ENCODE data around the gene CDCA3.

CDCA3 gene

DNA sequence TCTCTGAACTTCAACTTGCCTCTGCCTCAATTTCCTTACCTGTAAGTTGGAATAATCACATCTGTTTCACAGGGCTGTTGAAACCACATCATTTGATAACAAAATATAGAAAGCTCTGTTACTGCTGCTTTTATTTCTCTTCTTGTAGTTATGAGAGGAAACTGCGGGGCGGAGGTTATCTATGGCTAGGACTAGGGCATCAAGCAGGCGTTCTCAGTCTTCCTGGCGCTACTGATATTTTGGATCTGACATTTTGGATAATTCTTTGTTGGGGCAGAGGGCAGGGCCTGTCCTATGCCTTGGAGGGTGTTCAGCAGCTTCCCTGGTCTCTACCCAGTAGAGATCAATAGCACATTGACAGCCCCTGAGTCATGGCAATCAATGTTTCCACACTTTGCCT, 19.0 kb downstream of the CDCA3 start:
- DNase-seq (ENCODE audit: low read depth, low spot score): no peak

- DNase-seq (ENCODE audit: low read depth, low spot score): no peak
Observed at GRCh38 chr12:6831450-6831995, 19.6 kb downstream of the CDCA3 start.

- no peak for DNase-seq (ENCODE audit: low read depth, low spot score)
Observed at GRCh38 chr12:6830999-6831398, 20.1 kb downstream of the CDCA3 start.

- no peak for DNase-seq (ENCODE audit: low read depth, low spot score)
Observed at GRCh38 chr12:6830286-6830890, 20.7 kb downstream of the CDCA3 start.

GRCh38 chr12:6829536-6830220, 21.4 kb downstream of the CDCA3 start:
- no peak for DNase-seq (ENCODE audit: low read depth, low spot score)

GRCh38 chr12:6828781-6829535, 22.1 kb downstream of the CDCA3 start:
- no peak for DNase-seq (ENCODE audit: low read depth, low spot score)

DNA sequence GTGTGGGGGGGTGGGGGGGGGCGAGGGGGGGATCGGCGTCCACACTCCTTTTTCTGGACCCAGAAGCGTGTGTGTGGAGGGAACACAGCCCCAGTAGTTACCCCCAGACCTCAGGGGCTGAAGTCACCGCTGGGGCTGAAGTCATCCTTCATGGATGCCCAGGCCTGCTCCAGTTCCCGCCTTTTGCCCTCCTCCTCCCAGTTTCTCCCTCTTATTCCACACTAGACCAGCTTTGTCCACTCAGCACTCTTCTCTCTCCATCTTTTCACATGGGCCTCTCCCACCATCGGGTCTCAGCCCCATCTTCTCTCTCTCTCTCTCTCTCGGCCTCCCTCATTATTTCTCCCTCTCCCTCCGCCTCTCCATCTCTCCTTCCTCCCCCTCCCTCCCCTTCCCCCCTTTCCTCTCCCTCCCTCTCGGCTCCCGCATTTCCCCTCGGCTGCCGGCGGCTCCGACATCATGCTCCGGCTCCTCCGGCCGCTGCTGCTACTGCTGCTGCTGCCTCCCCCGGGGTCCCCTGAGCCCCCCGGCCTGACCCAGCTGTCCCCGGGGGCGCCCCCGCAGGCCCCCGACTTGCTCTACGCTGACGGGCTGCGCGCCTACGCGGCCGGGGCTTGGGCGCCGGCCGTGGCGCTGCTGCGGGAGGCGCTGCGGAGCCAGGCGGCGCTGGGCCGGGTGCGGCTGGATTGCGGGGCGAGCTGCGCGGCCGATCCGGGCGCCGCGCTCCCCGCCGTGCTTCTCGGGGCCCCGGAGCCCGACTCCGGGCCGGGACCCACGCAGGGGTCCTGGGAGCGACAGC, 22.9 kb downstream of the CDCA3 start, which contains the start of gene P3H3:
Gene P3H3 (plus strand): TSS at position 426 of the 799 bp plus-strand sequence. CDS start 34 bp downstream, at position 460.
- no peak for DNase-seq (ENCODE audit: low read depth, low spot score)

- DNase-seq (ENCODE audit: low read depth, low spot score): no peak
Observed at GRCh38 chr12:6827437-6827911, 23.6 kb downstream of the CDCA3 start.

- no peak for DNase-seq (ENCODE audit: low read depth, low spot score)
Observed at GRCh38 chr12:6826734-6827436, 24.2 kb downstream of the CDCA3 start.

DNA sequence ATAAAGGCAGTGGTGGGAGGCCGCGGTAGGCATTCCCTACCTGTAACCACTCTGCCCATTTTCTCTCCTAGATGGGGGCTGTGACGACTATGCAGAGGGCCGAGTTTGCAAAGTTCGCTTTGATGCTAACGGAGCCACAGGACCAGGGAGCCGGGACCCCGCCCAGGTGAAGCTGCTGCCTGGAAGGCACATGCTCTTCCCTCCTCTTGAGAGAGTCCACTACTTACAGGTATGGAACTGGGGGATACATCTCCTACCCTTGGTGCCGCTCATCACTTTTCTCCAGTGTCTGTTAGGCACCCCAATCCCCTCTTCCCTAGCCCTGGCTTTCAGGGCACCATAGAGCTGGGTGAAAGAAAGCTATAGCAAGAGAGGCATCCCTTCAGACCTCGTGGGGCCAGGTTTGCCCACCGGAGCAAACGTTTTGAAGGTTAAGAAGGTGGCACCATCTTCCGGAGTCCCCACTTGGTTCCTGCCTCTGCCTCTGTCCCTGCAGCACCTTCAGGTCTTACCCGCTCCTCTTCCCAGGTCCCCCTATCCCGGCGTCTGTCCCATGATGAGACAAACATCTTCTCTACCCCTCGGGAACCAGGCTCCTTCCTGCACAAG, 24.9 kb downstream of the CDCA3 start:
- no peak for DNase-seq (ENCODE audit: low read depth, low spot score)

GRCh38 chr12:6825398-6826124, 25.5 kb downstream of the CDCA3 start:
- DNase-seq (ENCODE audit: low read depth, low spot score): peak; percentile 57

DNA sequence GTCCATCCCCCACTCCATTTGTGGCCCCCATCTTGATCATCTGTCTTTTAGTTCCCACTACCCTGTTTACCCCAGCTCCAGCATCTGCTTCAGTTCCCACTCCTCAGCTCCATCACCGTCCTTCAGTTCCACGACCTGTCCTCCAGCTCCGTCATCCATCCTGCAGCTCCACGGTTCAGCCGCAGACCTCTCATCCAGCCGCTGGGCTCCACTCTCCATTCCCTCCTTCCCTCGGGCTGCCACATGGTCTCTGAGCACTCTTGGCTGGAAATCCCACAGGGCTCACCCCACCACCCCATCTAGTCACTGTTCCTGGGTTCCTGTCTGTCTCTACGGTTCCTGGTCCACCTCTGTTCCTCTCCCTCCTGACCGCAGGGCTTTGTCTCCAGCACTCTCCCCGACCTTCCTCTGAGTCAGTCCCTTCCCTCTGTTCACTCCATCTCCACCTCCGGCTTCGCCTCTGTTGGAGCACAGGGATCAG, 26.1 kb downstream of the CDCA3 start:
- no peak for DNase-seq (ENCODE audit: low read depth, low spot score)

DNA sequence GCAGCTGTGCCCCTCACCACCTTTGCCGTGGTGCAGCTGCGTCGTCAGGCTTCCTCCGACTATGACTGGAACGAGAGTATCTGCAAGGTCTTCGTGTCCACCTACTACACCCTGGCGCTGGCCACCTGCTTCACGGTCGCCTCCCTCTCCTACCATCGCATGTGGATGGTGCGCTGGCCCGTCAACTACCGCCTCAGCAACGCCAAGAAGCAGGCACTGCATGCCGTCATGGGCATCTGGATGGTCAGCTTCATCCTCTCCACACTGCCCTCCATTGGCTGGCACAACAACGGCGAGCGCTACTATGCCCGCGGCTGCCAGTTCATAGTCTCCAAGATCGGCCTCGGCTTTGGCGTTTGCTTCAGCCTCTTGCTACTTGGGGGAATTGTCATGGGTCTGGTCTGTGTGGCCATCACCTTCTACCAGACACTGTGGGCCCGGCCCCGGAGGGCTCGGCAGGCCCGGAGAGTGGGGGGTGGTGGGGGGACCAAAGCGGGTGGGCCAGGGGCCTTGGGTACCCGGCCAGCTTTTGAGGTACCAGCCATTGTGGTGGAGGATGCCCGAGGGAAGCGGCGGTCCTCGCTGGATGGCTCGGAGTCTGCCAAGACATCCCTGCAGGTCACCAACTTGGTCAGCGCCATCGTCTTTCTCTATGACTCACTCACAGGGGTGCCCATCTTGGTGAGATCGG, 26.9 kb downstream of the CDCA3 start:
- DNase-seq (ENCODE audit: low read depth, low spot score): no peak

GRCh38 chr12:6823182-6824084, 27.7 kb downstream of the CDCA3 start:
- no peak for DNase-seq (ENCODE audit: low read depth, low spot score)

GRCh38 chr12:6822426-6823135, 28.5 kb downstream of the CDCA3 start:
- DNase-seq (ENCODE audit: low read depth, low spot score): no peak

GRCh38 chr12:6821591-6822425, 29.3 kb downstream of the CDCA3 start, which contains the start of gene GPR162:
TSS of gene GPR162 (plus strand) at chr12:6821821. CDS start at chr12:6823899, 2,078 bp downstream.
- no peak for DNase-seq (ENCODE audit: low read depth, low spot score)

Data from activated CD4-positive, CD25-positive, alpha-beta regulatory T cell treated with anti-CD3 and anti-CD28 coated beads, Interleukin-2, amount 50 U/mL, for 16 hours (primary cell).